HepG2 (cell line): ENCODE data around the gene STX10. TPM values are rescaled to one million over a fixed set of nuclear protein-coding genes. Genes with fewer than 3 reads are reported as not detected.
A peak's percentile ranks its signal among the peaks of the same experiment; 100 is the strongest.

ENCODE experiments used
- BCL6 ChIP-seq: IDR thresholded peaks from 2 replicates; pipeline ENCODE4 v1.6.1; 2016; ENCODE audit warnings: missing genetic modification reagents, missing compliant biosample characterization
- FOXM1 ChIP-seq: sonication (generic); formaldehyde crosslinking; IDR thresholded peaks from 2 replicates; pipeline ENCODE4 v1.5.0; 2020; ENCODE audit warnings: missing genetic modification reagents
- HOXA5 ChIP-seq: sonication (generic); formaldehyde crosslinking; IDR thresholded peaks from 2 replicates; pipeline ENCODE4 v1.4.0; 2020; ENCODE audit warnings: missing genetic modification reagents
- KMT2B ChIP-seq: IDR thresholded peaks from 2 replicates; pipeline ENCODE4 v1.6.1; 2016; ENCODE audit warnings: missing genetic modification reagents, missing compliant biosample characterization
- NFE2 ChIP-seq: sonication (generic); formaldehyde crosslinking; IDR thresholded peaks from 2 replicates; pipeline ENCODE4 v1.4.0; 2020; ENCODE audit warnings: missing genetic modification reagents
- PHF21A ChIP-seq: sonication (generic); formaldehyde crosslinking; IDR thresholded peaks from 2 replicates; pipeline ENCODE4 v1.5.0; 2020; ENCODE audit warnings: mild to moderate bottlenecking, missing genetic modification reagents
- SCMH1 ChIP-seq: sonication (generic); formaldehyde crosslinking; IDR thresholded peaks from 2 replicates; pipeline ENCODE4 v1.9.0; 2021; ENCODE audit warnings: missing genetic modification reagents, mild to moderate bottlenecking, borderline replicate concordance
- SOX5 ChIP-seq: IDR thresholded peaks from 2 replicates; pipeline ENCODE4 v1.6.1; 2016; ENCODE audit warnings: borderline replicate concordance
- TAF1 ChIP-seq: sonication (generic); formaldehyde crosslinking; IDR thresholded peaks from 2 replicates; pipeline ENCODE4 v1.4.0; 2020; ENCODE audit warnings: missing genetic modification reagents
- YY1 ChIP-seq: IDR thresholded peaks from 2 replicates; pipeline ENCODE4 v1.6.1; 2011; ENCODE audit warnings: low read length, low read depth, moderate library complexity, mild to moderate bottlenecking; ENCODE audit not compliant: insufficient read depth, insufficient replicate concordance
- ZMYM2 ChIP-seq: sonication (generic); formaldehyde crosslinking; IDR thresholded peaks from 2 replicates; pipeline ENCODE4 v1.8.0; 2022; ENCODE audit warnings: mild to moderate bottlenecking, missing genetic modification reagents
- ZNF737 ChIP-seq: sonication (generic); formaldehyde crosslinking; IDR thresholded peaks from 2 replicates; pipeline ENCODE4 v1.5.0; 2020; ENCODE audit warnings: missing genetic modification reagents, mild to moderate bottlenecking, borderline replicate concordance
- polyA plus RNA-seq, 8 experiments: library from polyadenylated mRNA; depleted of rRNA in 3 of 8; stranded (reverse) in 7 of 8; unstranded in 1 of 8; fragments of >200 nt; fragmentation: Illumina TruSeq in 4 of 8; extraction: Trizol in 4 of 8; gene quantifications; 2 replicates each; pipeline versions ENCODE4 v1.2.1 to v1.2.3, GENCODE V29; 2011 to 2016; ENCODE audit warnings: low read depth in 4 of 8, missing spikeins in 1 of 8, mixed read lengths in 1 of 8; ENCODE audit not compliant: insufficient read depth in 1 of 8
- total RNA-seq, 5 experiments: library from RNA; depleted of rRNA; stranded (reverse); fragments of >200 nt; fragmentation: Illumina TruSeq; extraction: Trizol; gene quantifications; 2 replicates each; pipeline ENCODE4 v1.2.3, GENCODE V29; 2016; ENCODE audit warnings: low read depth in 1 of 5
- TF ChIP-seq, protein P1 (sequence below): sonication (generic); formaldehyde crosslinking; IDR thresholded peaks from 2 replicates; pipeline ENCODE4 v1.4.0; 2020; ENCODE audit warnings: mild to moderate bottlenecking, missing genetic modification reagents
- TF ChIP-seq, protein P2 (sequence below): IDR thresholded peaks from 2 replicates; pipeline ENCODE4 v1.6.1; 2016; ENCODE audit warnings: missing genetic modification reagents, missing compliant biosample characterization
- TF ChIP-seq, protein P3 (sequence below): sonication (generic); formaldehyde crosslinking; IDR thresholded peaks from 2 replicates; pipeline ENCODE4 v1.4.0; 2020; ENCODE audit warnings: missing genetic modification reagents

The STX10 gene
- total and polyA plus RNA-seq, 2 of the 13 experiments (the other 11 are each of a cell fraction or from before 2014, with no cell fraction given): 47.9 to 66.4 TPM

DNA sequence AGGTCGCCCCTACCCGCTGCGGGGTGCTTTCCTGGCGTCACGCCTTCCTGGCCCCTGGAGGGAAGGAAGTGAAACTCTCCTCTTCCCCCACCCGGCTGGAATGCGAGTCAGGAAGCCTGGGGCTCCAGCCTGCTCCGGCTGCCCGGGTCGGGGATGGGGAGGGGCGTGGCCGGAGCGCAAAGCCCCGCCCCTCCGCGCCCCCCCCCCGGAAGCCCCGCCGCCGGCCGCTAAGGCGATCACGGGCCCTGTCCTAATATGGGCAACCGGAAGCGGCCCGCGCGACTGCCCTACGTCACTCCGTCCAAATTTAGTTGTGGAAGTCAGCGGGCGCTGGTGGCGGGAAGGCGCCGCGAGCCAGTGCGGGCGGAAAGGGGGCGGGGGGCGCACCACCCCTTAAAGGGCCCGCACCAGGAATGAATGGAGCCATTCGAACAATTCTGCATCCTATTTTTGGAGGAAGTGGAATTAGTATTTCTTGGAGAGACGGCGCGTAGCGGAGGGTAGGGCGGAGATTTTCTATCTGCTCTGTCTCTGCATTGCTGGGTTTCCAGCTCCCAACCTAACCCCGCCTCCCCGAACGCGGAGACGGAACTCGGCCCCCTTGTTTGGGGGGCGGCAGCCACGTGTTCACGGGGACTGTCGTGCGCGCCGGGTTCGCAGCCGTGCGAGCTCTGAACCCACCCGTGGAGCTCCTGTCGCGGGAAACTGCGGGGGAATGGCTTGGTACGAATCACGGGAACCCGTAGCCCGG is 1.6 kb upstream of the STX10 start (continued):
- TF ChIP-seq, protein P1, sequence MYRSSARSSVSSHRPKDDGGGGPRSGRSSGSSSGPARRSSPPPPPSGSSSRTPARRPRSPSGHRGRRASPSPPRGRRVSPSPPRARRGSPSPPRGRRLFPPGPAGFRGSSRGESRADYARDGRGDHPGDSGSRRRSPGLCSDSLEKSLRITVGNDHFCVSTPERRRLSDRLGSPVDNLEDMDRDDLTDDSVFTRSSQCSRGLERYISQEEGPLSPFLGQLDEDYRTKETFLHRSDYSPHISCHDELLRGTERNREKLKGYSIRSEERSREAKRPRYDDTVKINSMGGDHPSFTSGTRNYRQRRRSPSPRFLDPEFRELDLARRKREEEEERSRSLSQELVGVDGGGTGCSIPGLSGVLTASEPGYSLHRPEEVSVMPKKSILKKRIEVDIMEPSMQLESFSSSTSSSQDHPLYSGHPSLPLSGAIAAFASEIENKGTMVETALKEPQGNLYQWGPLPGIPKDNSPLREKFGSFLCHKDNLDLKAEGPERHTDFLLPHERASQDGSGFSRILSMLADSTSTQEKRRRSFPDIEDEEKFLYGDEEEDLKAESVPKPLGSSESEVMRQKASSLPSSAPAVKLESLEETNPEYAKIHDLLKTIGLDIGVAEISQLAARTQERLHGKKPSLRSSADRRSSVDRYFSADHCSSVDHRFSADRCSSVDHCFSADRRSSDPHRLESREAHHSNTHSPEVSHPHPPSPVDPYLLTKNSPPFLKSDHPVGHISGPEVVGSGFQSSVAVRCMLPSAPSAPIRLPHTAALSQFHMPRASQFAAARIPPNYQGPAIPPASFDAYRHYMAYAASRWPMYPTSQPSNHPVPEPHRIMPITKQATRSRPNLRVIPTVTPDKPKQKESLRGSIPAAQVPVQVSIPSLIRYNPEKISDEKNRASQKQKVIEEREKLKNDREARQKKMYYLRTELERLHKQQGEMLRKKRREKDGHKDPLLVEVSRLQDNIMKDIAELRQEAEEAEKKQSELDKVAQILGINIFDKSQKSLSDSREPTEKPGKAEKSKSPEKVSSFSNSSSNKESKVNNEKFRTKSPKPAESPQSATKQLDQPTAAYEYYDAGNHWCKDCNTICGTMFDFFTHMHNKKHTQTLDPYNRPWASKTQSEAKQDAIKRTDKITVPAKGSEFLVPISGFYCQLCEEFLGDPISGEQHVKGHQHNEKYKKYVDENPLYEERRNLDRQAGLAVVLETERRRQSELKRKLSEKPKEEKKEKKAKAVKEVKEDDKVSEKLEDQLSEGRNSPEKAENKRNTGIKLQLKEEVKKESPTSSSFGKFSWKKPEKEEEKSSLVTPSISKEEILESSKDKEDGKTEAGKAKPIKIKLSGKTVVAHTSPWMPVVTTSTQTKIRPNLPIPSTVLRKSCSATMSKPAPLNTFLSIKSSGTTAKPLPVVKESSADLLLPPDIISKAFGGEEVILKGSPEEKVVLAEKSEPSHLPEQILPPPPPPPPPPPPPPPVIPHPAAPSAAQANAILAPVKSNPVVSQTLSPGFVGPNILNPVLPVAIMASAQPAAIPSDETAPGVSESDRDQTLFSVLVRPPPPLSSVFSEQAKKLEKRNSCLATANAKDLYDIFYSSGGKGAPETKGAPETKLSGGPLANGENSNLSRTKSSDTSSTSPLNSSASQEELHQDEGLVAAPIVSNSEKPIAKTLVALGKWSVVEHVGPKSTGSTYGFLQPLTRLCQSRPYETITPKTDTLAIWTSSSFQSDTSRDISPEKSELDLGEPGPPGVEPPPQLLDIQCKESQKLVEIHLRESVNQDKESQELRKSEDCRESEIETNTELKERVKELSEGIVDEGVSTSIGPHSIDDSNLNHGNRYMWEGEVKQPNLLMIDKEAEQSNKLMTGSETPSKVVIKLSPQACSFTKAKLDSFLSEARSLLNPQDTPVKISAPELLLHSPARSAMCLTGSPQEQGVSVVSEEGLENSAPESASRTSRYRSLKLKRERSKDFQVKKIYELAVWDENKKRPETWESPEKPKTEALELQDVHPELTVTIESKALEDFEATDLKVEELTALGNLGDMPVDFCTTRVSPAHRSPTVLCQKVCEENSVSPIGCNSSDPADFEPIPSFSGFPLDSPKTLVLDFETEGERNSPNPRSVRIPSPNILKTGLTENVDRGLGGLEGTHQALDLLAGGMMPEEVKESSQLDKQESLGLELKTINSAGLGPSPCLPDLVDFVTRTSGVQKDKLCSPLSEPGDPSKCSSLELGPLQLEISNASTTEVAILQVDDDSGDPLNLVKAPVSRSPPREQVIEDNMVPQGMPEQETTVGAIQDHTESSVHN (CRISPR knock-in tag): no peak
- TF ChIP-seq YY1 (peak; percentile 66), ZMYM2 (CRISPR knock-in tag) (no peak), KMT2B (peak; percentile 29; the same call in 1 of the 2 replicates), NFE2 (CRISPR knock-in tag) (no peak), PHF21A (no peak), SCMH1 (CRISPR knock-in tag) (no peak), FOXM1 (no peak), SOX5 (CRISPR knock-in tag) (peak; percentile 39; the same call in 1 of the 2 replicates), ZNF737 (CRISPR knock-in tag) (no peak), HOXA5 (CRISPR knock-in tag) (peak; percentile 37; the same call in 1 of the 2 replicates), BCL6 (CRISPR knock-in tag) (peak; percentile 51; the same call in 1 of the 2 replicates), TAF1 (peak; percentile 87)
- TF ChIP-seq, protein P2, sequence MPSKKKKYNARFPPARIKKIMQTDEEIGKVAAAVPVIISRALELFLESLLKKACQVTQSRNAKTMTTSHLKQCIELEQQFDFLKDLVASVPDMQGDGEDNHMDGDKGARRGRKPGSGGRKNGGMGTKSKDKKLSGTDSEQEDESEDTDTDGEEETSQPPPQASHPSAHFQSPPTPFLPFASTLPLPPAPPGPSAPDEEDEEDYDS: peak; percentile 76
- TF ChIP-seq, protein P3, sequence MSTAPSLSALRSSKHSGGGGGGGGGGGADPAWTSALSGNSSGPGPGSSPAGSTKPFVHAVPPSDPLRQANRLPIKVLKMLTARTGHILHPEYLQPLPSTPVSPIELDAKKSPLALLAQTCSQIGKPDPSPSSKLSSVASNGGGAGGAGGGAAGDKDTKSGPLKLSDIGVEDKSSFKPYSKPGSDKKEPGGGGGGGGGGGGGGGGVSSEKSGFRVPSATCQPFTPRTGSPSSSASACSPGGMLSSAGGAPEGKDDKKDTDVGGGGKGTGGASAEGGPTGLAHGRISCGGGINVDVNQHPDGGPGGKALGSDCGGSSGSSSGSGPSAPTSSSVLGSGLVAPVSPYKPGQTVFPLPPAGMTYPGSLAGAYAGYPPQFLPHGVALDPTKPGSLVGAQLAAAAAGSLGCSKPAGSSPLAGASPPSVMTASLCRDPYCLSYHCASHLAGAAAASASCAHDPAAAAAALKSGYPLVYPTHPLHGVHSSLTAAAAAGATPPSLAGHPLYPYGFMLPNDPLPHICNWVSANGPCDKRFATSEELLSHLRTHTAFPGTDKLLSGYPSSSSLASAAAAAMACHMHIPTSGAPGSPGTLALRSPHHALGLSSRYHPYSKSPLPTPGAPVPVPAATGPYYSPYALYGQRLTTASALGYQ: peak; percentile 54; the same call in 1 of the 2 replicates
